Measurements from ENCODE around the gene NBEAL1. TPM values are rescaled to one million over a fixed set of nuclear protein-coding genes. Genes with fewer than 3 reads are reported as not detected.
"Not testable (repeated sequence)": the region's sequence is repeated elsewhere in the genome, so short reads cannot be mapped to it uniquely, and the experiment has no call there.

The NBEAL1 gene
- total RNA-seq, 1 experiment from 2014 or later = 17.0 TPM

DNA sequence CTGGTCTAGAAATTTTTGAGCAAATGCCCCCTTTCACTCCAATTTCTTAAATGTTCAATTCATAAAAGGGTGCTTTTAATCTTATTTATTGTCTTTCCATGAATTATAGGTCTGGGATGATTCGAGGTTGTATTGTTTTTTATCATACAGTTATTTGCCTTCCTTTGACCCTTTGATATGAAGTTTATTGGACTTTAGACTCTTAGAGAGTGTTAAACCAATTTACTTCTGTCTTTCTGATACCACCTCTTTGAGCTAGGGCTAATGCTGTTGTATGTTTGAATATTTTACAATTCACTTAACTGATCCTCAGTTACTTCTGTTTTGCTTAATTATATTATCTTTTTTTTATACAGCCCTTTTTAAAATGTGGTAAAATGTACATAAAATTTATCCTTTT, 134.5 kb downstream of the NBEAL1 start (continued):
- TF ChIP-seq POLR2AphosphoS5 (IDR thresholded peaks at IDR 0.05; ENCODE audit: low read depth, low read length) (no peak), CTCF (IDR thresholded peaks at IDR 0.05 in 2 of 3, conservative IDR thresholded peaks at IDR 0.05 in 1 of 3; ENCODE audit: borderline replicate concordance in 1 of 3, insufficient read depth in 1 of 3, low read depth in 2 of 3, low read length in 2 of 3) (no peak), SRF (IDR thresholded peaks at IDR 0.05; ENCODE audit: low read depth) (no peak), EZH2phosphoT487 (IDR thresholded peaks at IDR 0.05; ENCODE audit: borderline replicate concordance) (no peak), RAD21 (IDR thresholded peaks at IDR 0.05; ENCODE audit: low read depth) (no peak), SIN3A (IDR thresholded peaks at IDR 0.05; ENCODE audit: low read depth) (no peak)
- TF ChIP-seq, protein P1, sequence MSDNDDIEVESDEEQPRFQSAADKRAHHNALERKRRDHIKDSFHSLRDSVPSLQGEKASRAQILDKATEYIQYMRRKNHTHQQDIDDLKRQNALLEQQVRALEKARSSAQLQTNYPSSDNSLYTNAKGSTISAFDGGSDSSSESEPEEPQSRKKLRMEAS (IDR thresholded peaks at IDR 0.05) = no peak

- Histone ChIP-seq H2AFZ (ENCODE audit: low read depth, low read length, poor library complexity, severe bottlenecking) (no peak overlapping the region), H3K27me3 (ENCODE audit: insufficient read depth, low read length) (no peaks in the 10 kb centered on the region), H3K9me2 (ENCODE audit: insufficient read depth) (no peaks in the 10 kb centered on the region), H4K20me1 (ENCODE audit: insufficient read depth) (no peaks in the 10 kb centered on the region), H3K4me2 (ENCODE audit: low read length) (no peak overlapping the region), H3K36me3 (ENCODE audit: control insufficient read depth in 1 of 2, insufficient read depth in 2 of 2, low read length in 2 of 2) (no peaks in the 10 kb centered on the region), H3K9me3 (ENCODE audit: control insufficient read depth in 1 of 2, insufficient read depth in 1 of 2, low read depth in 1 of 2, low read length in 2 of 2) (no peaks in the 10 kb centered on the region), H3K79me2 (ENCODE audit: insufficient read depth, low read length) (no peaks in the 10 kb centered on the region), H3K4me1 (ENCODE audit: control insufficient read depth in 1 of 2, insufficient read depth in 2 of 2, low read length in 2 of 2) (no peaks in the 10 kb centered on the region), H3K27ac (ENCODE audit: low read depth, low read length) (no peak overlapping the region), H3K4me3 (replicated peaks in 1 of 2; ENCODE audit: low read depth in 1 of 2, low read length in 2 of 2) (no peak overlapping the region), H3K9ac (ENCODE audit: low read length) (no peak overlapping the region)
- no peak for TF ChIP-seq EZH2 (IDR thresholded peaks at IDR 0.05)
- TF ChIP-seq RAD21 (IDR thresholded peaks at IDR 0.05; ENCODE audit: low read depth) = peak; percentile 59
- TF ChIP-seq CTCF (IDR thresholded peaks at IDR 0.05 in 2 of 3, conservative IDR thresholded peaks at IDR 0.05 in 1 of 3; ENCODE audit: borderline replicate concordance in 1 of 3, insufficient read depth in 1 of 3, low read depth in 2 of 3, low read length in 2 of 3) = peak; percentile 11 to 41 (median 29); a peak in 4 of 6 replicates
- ChIA-PET RAD21 (ENCODE audit: low non-redundant PET in 1 of 2, low total read pairs in 2 of 2, uncharacterized antibody in 2 of 2, unreplicated experiment in 2 of 2) (no interaction called here), CTCF (interaction anchor here (1.4 to 1.5 kb wide), 2 partner anchors 567 kb away, joined by 3 to 7 read pairs; no protein-coding TSS in a partner anchor), POLR2A (no interaction called here)
- DNase-seq (ENCODE audit: low read depth, low spot score) (peak; percentile 3), ATAC-seq (peak; percentile 84)
- BruUV-seq (replicated peaks) = no TSS peak
- intact Hi-C loops (cut with micrococcal nuclease) = loop anchor here (5.0 kb wide), 1 partner anchor 323 kb away; no protein-coding TSS in a partner anchor
Observed at GRCh38 chr2:203155406-203155805, 140.7 kb downstream of the NBEAL1 start.

GRCh38 chr2:203162722-203163121, 148.0 kb downstream of the NBEAL1 start:
- ATAC-seq; H3K9ac ChIP-seq (ENCODE audit: low read length); H3K79me2 ChIP-seq (ENCODE audit: insufficient read depth, low read length); H3K4me3 ChIP-seq (replicated peaks in 1 of 2; ENCODE audit: low read depth in 1 of 2, low read length in 2 of 2); intact Hi-C loops (cut with micrococcal nuclease); H3K4me2 ChIP-seq (ENCODE audit: low read length); CTCF ChIA-PET; H4K20me1 ChIP-seq (ENCODE audit: insufficient read depth); H3K27me3 ChIP-seq (ENCODE audit: insufficient read depth, low read length); H3K9me2 ChIP-seq (ENCODE audit: insufficient read depth); BruUV-seq (replicated peaks); RAD21 ChIA-PET (ENCODE audit: low non-redundant PET in 1 of 2, low total read pairs in 2 of 2, uncharacterized antibody in 2 of 2, unreplicated experiment in 2 of 2); H3K4me1 ChIP-seq (ENCODE audit: control insufficient read depth in 1 of 2, insufficient read depth in 2 of 2, low read length in 2 of 2); H3K36me3 ChIP-seq (ENCODE audit: control insufficient read depth in 1 of 2, insufficient read depth in 2 of 2, low read length in 2 of 2); DNase-seq (ENCODE audit: low read depth, low spot score); H3K9me3 ChIP-seq (ENCODE audit: control insufficient read depth in 1 of 2, insufficient read depth in 1 of 2, low read depth in 1 of 2, low read length in 2 of 2); H3K27ac ChIP-seq (ENCODE audit: low read depth, low read length); POLR2A ChIA-PET; H2AFZ ChIP-seq (ENCODE audit: low read depth, low read length, poor library complexity, severe bottlenecking): not testable (repeated sequence)

Data from HCT116 (cell line).